Endodermal cell (in vitro differentiated cells): Measurements from ENCODE around the gene RAB3GAP2. TPM values are rescaled to one million over a fixed set of nuclear protein-coding genes. Genes with fewer than 3 reads are reported as not detected.
"Not testable (repeated sequence)": the region's sequence is repeated elsewhere in the genome, so short reads cannot be mapped to it uniquely, and the experiment has no call there.

ENCODE experiments used
- DNase-seq: peaks from one replicate; pipeline ENCODE4 v3.0.0-alpha.2; 2017
- H3K27ac ChIP-seq: 2 replicates; pipeline ENCODE4 v1.5.1; 2013; ENCODE audit warnings: mild to moderate bottlenecking, low read depth, low read length, moderate library complexity
- H3K27me3 ChIP-seq: 2 replicates; pipeline ENCODE4 v1.6.1; 2013; ENCODE audit warnings: mild to moderate bottlenecking, low read length, moderate library complexity; ENCODE audit not compliant: insufficient read depth, control insufficient read depth, poor library complexity, severe bottlenecking
- H3K36me3 ChIP-seq: 2 replicates; pipeline ENCODE4 v1.7.0; 2013; ENCODE audit warnings: mild to moderate bottlenecking, low read length, moderate library complexity; ENCODE audit not compliant: control insufficient read depth, insufficient read depth
- H3K4me1 ChIP-seq: one replicate; pipeline ENCODE4 v1.7.0; 2013; ENCODE audit warnings: low read length; ENCODE audit not compliant: control insufficient read depth, insufficient read depth
- H3K4me3 ChIP-seq: 2 replicates; pipeline ENCODE4 v1.5.1; 2013; ENCODE audit warnings: mild to moderate bottlenecking, low read length, moderate library complexity
- H3K9ac ChIP-seq: 2 replicates; pipeline ENCODE4 v1.6.1; 2013; ENCODE audit warnings: mild to moderate bottlenecking, low read length, moderate library complexity; ENCODE audit not compliant: poor library complexity, severe bottlenecking; ENCODE audit errors: extremely low read depth
- H3K9me3 ChIP-seq: 2 replicates; pipeline ENCODE4 v1.6.1; 2013; ENCODE audit warnings: mild to moderate bottlenecking, low read length, moderate library complexity; ENCODE audit not compliant: control insufficient read depth
- H3K27ac Mint-ChIP-seq: 2 replicates; pipeline ENCODE4 v1.8.0; 2020; ENCODE audit warnings: mixed read lengths
- H3K27me3 Mint-ChIP-seq: 2 replicates; pipeline ENCODE4 v1.8.0; 2021; ENCODE audit warnings: mild to moderate bottlenecking, mixed read lengths; ENCODE audit not compliant: insufficient read depth
- H3K36me3 Mint-ChIP-seq: 2 replicates; pipeline ENCODE4 v1.8.0; 2020; ENCODE audit warnings: low read depth, mixed read lengths
- H3K4me1 Mint-ChIP-seq: 2 replicates; pipeline ENCODE4 v1.8.0; 2020; ENCODE audit warnings: mixed read lengths
- H3K4me3 Mint-ChIP-seq: 2 replicates; pipeline ENCODE4 v1.8.0; 2020; ENCODE audit warnings: mild to moderate bottlenecking, moderate library complexity, mixed read lengths
- H3K9me3 Mint-ChIP-seq: 2 replicates; pipeline ENCODE4 v1.8.0; 2020; ENCODE audit warnings: mild to moderate bottlenecking, mixed read lengths
- CTCF ChIP-seq: fragments of 200-600 bp; sonication (generic); conservative IDR thresholded peaks from 2 replicates; pipeline ENCODE4 v1.5.0; 2021; ENCODE audit warnings: antibody characterized with exemption, mild to moderate bottlenecking
- WGBS, 2 experiments: methylation state at CpG; one replicate each; pipeline versions ENCODE4 v1.1.5 to v1.1.7; 2013; ENCODE audit warnings: missing lambda C conversion rate in 2 of 2, mixed read lengths in 1 of 2; ENCODE audit not compliant: insufficient coverage in 1 of 2, insufficient read length in 1 of 2; 5-methylcytosine and 5-hydroxymethylcytosine counted together
- total RNA-seq, 2 donors: library from RNA; stranded (reverse); fragmentation: NEBNext Ultra II Directional in 1 of 2; extraction: Animal tissue kit (Norgen Biotek cat#: 25700) in 1 of 2; gene quantifications; 2 replicates in 1 of 2; 3 replicates in 1 of 2; pipeline ENCODE4 v1.2.1, GENCODE V29; 2021

RAB3GAP2 gene
- total RNA-seq, 2 donors from 2014 or later = 39.3 to 50.4 TPM

- peak; percentile 44 for TF ChIP-seq CTCF
- H3K27me3 ChIP-seq, DNase-seq, H3K9ac ChIP-seq, H3K27ac Mint-ChIP-seq, H3K4me1 Mint-ChIP-seq, H3K4me1 ChIP-seq, H3K36me3 Mint-ChIP-seq, H3K4me3 Mint-ChIP-seq, H3K4me3 ChIP-seq, H3K27me3 Mint-ChIP-seq, H3K27ac ChIP-seq, H3K9me3 Mint-ChIP-seq, H3K9me3 ChIP-seq: not testable (repeated sequence)
- peaks cover 20% of the 10 kb centered on the region for H3K36me3 ChIP-seq
- 94 to 95% methylated on average over 7 to 9 of the region's 9 CpGs for WGBS, 2 experiments
Observed at GRCh38 chr1:220236278-220236677, 36.0 kb downstream of the RAB3GAP2 start.

GRCh38 chr1:220235462-220235861, 36.8 kb downstream of the RAB3GAP2 start:
- H3K27me3 ChIP-seq = no peaks in the 10 kb centered on the region
- H3K4me1 ChIP-seq = no peaks in the 10 kb centered on the region
- no peak overlapping the region for H3K9ac ChIP-seq
- H3K36me3 ChIP-seq = peaks cover 20% of the 10 kb centered on the region
- H3K9me3 ChIP-seq = no peaks in the 10 kb centered on the region
- no peak overlapping the region for H3K4me3 Mint-ChIP-seq
- 89% methylated on average over 1 of the region's 1 CpG; no CpG with 5 or more reads in 1 of the 2 experiments for WGBS, 2 experiments
- H3K4me1 Mint-ChIP-seq = no peaks in the 10 kb centered on the region
- no peak for DNase-seq
- TF ChIP-seq CTCF = no peak
- no peak overlapping the region for H3K27ac ChIP-seq
- no peak overlapping the region for H3K27ac Mint-ChIP-seq
- H3K4me3 ChIP-seq = no peak overlapping the region
- H3K9me3 Mint-ChIP-seq = no peaks in the 10 kb centered on the region
- peaks cover 12% of the 10 kb centered on the region for H3K36me3 Mint-ChIP-seq
- H3K27me3 Mint-ChIP-seq = no peaks in the 10 kb centered on the region

- TF ChIP-seq CTCF = no peak
- Histone ChIP-seq H3K27me3 (no peaks in the 10 kb centered on the region), H3K36me3 (peaks cover 27% of the 10 kb centered on the region), H3K27ac (no peak overlapping the region), H3K4me1 (no peaks in the 10 kb centered on the region), H3K9ac (no peak overlapping the region), H3K9me3 (no peaks in the 10 kb centered on the region), H3K4me3 (no peak overlapping the region)
- Mint-ChIP-seq H3K4me3 (no peak overlapping the region), H3K9me3 (no peaks in the 10 kb centered on the region), H3K36me3 (peaks cover 15% of the 10 kb centered on the region), H3K27me3 (no peaks in the 10 kb centered on the region), H3K4me1 (peaks cover 3% of the 10 kb centered on the region), H3K27ac (no peak overlapping the region)
- DNase-seq = no peak
- 94 to 95% methylated on average over 3 of the region's 3 CpGs for WGBS, 2 experiments
Observed at GRCh38 chr1:220233927-220234326, 38.3 kb downstream of the RAB3GAP2 start.
